Measurements from ENCODE around the gene GPR87.

Gene GPR87

GRCh38 chr3:151316267-151316991 lies at the start of gene GPR87:
TSS of gene GPR87 (minus strand) at chr3:151316820. CDS start at chr3:151300100, 16,720 bp downstream.
- peak; percentile 30 for DNase-seq

GRCh38 chr3:151362751-151363174 lies 46.1 kb upstream of the GPR87 start:
- DNase-seq: peak; percentile 51

GRCh38 chr3:151357463-151357850 lies 40.8 kb upstream of the GPR87 start:
- DNase-seq: no peak

GRCh38 chr3:151356794-151357462 lies 40.3 kb upstream of the GPR87 start:
- peak; percentile 21 for DNase-seq

- no peak for DNase-seq
Observed at GRCh38 chr3:151351648-151352047, 35.0 kb upstream of the GPR87 start.

- no peak for DNase-seq
Observed at GRCh38 chr3:151351219-151351618, 34.6 kb upstream of the GPR87 start.

- DNase-seq: no peak
Observed at GRCh38 chr3:151350656-151351055, 34.0 kb upstream of the GPR87 start.

- no peak for DNase-seq
Observed at GRCh38 chr3:151347432-151347831, 30.8 kb upstream of the GPR87 start.

GRCh38 chr3:151346292-151346691 lies 29.7 kb upstream of the GPR87 start:
- no peak for DNase-seq

- DNase-seq: peak; percentile 57
Observed at GRCh38 chr3:151345859-151346258, 29.2 kb upstream of the GPR87 start.

GRCh38 chr3:151331696-151332095 lies 15.1 kb upstream of the GPR87 start:
- DNase-seq: no peak

GRCh38 chr3:151330899-151331298 lies 14.3 kb upstream of the GPR87 start:
- no peak for DNase-seq

- DNase-seq: no peak
Observed at GRCh38 chr3:151330379-151330778, 13.8 kb upstream of the GPR87 start.

- DNase-seq: no peak
Observed at GRCh38 chr3:151329363-151329762, 12.7 kb upstream of the GPR87 start, which contains the start of gene P2RY13. TSS of gene P2RY13 (minus strand) at chr3:151329549. CDS start at chr3:151329528, 21 bp downstream.

- no peak for DNase-seq
Observed at GRCh38 chr3:151328298-151328995, 11.8 kb upstream of the GPR87 start.

- DNase-seq: no peak
Observed at GRCh38 chr3:151327571-151328198, 11.1 kb upstream of the GPR87 start.

GRCh38 chr3:151322511-151322910 lies 5.9 kb upstream of the GPR87 start:
- DNase-seq: no peak

GRCh38 chr3:151321526-151321925 lies 4.9 kb upstream of the GPR87 start:
- DNase-seq: no peak

- no peak for DNase-seq
Observed at GRCh38 chr3:151320131-151320530, 3.5 kb upstream of the GPR87 start.

- peak; percentile 57 for DNase-seq
Observed at GRCh38 chr3:151319628-151320027, 3.0 kb upstream of the GPR87 start.

GRCh38 chr3:151318991-151319390 lies 2.4 kb upstream of the GPR87 start:
- DNase-seq: no peak

GRCh38 chr3:151318313-151318712 lies 1.7 kb upstream of the GPR87 start:
- peak; percentile 71 for DNase-seq

GRCh38 chr3:151315846-151316245 lies 774 bp downstream of the GPR87 start:
- DNase-seq: no peak

Measured in fibroblast of skin of right quadriceps (primary cell).